GM19035 (cell line): Measurements from ENCODE around the gene GALNS.
A peak's percentile ranks its signal among the peaks of the same experiment; 100 is the strongest.
"Not testable (repeated sequence)": the region's sequence is repeated elsewhere in the genome, so short reads cannot be mapped to it uniquely, and the experiment has no call there.

Experiments used
- ATAC-seq: cut with Tn5 transposase; IDR thresholded peaks from one replicate; pipeline ENCODE4 v1.9.1; 2021; ENCODE audit not compliant: unreplicated experiment

GALNS gene, protein sequence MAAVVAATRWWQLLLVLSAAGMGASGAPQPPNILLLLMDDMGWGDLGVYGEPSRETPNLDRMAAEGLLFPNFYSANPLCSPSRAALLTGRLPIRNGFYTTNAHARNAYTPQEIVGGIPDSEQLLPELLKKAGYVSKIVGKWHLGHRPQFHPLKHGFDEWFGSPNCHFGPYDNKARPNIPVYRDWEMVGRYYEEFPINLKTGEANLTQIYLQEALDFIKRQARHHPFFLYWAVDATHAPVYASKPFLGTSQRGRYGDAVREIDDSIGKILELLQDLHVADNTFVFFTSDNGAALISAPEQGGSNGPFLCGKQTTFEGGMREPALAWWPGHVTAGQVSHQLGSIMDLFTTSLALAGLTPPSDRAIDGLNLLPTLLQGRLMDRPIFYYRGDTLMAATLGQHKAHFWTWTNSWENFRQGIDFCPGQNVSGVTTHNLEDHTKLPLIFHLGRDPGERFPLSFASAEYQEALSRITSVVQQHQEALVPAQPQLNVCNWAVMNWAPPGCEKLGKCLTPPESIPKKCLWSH

DNA sequence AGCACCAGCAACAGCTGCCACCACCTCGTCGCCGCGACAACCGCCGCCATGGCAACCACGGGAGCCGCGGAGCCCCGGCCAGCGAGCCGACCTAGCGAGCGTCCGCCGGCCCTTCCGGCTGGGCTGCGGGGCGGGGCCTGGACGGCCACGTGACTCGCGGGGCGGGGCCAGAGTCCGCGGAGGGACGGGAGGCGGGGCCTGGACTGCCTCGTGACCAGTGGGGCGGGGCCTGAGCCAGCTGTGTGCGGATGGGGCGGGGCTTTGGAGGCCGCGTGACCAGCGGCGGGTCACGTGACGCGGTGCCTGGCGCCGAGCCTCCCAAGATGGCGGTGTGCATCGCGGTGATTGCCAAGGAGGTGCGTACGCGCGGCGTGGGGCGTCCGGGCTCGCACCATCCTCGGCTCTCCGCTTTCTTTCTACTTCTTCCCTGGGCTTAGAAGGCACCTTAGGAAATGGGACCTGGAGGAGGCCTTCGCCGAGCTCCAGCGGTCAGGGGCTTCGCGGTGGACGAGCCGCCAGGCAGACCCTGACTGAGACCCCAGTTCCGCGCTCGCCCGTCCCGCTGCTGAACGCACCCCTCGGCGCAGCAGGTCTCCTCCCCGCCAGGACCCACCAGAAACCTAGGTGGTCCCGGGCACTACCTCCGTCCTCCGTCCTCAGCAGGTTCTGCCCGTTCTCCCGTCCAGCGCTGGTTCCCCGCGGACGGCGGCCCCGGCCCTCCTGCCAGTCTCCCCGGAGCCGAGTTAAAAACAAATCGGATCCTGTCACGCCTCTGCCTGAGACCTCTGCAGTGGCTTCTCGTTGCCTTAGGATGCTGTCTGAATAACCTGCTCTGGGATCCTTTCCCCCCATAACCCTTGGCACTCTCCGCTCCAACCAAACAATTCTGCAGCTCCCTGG is at the start of gene GALNS, which contains the start of gene TRAPPC2L:
Gene GALNS (minus strand): TSS at position 120 of the 900 bp plus-strand sequence. CDS start 70 bp downstream, at position 50.
Gene TRAPPC2L (plus strand): TSS at position 300 of the 900 bp plus-strand sequence. CDS start 24 bp downstream, at position 324.
- peak; percentile 86 for ATAC-seq

DNA sequence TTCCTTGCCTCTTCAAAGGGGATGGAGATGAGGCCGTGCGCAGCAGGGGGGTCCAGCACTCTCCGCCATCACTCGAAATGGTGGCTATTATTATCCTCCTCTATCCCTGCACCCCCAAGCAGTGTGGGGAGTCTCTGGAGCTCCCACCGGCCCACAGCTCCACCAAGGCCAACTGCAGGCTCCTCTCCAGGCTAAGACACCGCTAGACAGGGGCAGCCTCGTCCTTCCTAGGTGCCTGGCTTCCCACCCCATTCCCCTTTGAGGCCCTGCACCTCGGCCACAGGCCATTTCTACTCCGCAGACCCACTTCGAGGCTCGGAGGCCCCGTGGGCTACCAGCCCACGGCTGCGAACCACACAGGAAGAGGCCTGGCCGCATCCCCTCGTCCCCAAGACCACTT is 49.3 kb upstream of the GALNS start:
- ATAC-seq: no peak

DNA sequence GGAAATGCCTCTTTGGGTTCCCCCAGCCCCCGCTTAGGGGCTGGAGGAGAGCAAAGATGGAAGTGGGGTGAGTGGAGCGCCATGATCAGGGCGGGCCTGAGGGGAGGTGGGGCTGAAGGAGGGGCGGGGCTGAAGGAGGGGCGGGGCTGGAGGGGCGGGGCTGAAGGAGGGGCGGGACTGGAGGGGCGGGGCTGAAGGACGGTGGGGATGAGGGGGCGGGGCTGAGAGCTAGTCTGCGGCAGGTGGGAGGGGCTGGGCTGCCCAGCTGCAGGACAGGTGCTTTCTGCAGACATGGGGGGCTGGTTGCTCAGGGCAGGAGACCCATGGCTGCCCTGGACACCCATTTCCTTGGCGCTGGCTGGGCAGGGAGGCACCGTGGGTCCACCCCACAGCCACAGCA is 48.8 kb upstream of the GALNS start:
- no peak for ATAC-seq

DNA sequence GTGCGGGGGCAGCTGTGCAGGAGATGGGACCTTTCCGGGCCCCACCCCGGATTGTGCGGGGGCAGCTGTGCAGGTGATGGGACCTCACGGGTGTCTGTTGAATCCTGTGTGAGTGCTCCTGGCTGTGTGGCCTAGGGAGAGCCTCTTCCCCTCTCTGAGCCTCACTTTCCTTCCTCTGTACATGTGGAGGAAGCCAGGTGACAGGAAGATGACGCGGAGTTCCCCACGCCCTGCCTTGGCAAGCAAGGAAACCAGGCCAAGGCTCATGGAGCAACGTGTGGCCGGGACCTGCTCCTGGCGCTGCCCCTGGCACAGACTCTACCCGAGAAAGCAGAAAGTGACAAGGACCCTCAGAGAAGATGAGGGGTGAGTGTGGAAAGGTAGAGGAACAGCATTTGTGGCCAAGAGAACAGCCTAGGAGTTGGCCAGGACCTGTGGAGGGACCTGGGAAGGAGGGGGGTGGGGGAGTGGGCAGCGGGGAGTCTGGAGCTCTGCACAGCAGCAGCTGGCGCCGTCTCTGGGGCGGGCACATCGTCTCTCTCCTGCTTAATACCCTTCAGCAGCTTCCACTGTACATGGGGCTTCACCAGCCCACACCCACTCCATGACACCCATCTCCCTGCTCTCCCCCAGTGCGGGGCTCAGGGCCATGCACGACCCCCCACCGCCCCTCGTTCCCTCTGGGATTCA is 48.1 kb upstream of the GALNS start:
- no peak for ATAC-seq

DNA sequence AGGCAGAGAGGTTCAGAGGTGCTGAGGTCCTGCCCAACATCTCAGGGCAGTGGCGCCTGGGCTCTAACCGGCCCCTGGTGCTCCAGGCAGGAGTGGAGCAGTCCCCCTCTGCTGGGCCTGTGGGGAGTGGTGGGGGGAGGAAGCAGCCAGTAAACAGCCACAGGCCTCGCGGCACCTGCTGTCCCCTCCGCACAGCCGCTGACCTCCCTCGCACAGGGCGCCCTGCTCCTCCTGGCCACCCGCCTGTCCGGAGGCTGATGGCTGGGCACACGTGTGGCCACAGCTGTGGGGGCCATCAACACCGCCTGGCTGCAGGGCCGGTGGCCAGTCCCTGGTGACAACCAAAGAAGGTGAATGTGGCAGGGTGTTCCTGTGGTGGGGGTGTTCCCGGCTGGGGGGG is 46.5 kb upstream of the GALNS start:
- ATAC-seq: no peak

DNA sequence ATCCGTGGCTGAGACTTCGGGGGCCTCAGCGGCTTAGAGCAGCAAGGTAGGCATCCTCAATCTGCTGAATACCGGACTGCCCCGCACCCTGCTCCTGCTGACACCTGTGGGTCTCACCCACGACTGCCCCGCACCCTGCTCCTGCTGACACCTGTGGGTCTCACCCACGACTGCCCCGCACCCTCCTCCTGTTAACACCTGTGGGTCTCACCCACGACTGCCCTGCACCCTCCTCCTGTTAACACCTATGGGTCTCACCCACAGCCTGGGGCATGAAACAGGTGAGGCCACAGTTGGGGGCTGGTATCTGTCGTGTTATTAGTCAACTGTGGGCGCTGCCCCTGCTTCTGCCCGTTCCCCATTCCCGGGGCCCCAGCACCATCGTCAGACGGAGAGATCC is 46.0 kb upstream of the GALNS start:
- no peak for ATAC-seq

DNA sequence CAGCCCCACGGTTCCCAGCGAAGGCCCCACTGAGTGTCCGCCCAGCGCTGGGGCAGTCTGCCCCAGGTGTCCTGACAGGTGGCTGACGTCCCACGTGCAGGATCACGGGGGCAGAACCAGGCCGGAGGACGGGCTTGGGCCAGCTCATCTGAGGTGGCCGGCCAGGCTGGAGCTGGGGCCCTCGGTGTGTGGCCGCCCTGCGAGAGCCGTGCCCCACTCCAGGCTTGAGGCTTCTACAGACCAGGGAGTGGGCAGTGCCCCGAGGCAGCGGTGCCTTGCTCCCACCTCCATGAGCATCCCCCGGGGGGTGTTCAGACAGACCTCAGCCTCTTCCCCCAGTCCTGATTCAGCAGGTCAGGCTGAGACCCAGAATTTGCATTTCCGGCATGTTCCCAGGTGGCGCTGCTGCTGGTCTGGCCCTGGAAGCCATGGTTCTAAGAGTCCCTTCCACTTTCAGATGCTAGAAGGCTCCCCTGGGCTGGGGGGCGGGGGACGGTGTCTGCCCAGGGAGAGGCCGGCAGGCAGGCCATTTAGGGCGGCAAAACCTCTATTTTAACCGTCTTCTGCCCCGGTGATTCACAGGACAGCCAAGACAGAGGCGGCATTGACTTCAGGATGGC is 45.1 kb upstream of the GALNS start:
- ATAC-seq: no peak

DNA sequence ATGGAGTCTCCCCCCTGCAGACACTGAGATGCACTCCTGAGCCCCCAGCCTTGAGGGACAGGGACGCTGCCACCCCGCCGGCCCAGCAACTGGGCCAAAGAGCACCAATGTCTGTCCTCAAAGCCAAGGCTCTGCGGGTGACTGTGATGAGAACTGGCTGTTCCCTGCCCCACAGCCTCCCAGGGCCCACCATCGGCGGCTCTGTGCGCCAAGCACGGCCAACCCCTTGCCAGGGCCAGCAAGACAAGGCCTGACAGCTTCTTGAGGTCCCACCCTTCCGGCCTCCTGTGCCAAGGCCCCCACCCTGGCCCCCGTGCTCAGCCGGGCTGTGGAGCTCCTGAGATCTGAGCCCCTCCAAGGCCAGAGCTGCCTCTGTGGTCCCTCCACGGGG is 43.9 kb upstream of the GALNS start:
- no peak for ATAC-seq

DNA sequence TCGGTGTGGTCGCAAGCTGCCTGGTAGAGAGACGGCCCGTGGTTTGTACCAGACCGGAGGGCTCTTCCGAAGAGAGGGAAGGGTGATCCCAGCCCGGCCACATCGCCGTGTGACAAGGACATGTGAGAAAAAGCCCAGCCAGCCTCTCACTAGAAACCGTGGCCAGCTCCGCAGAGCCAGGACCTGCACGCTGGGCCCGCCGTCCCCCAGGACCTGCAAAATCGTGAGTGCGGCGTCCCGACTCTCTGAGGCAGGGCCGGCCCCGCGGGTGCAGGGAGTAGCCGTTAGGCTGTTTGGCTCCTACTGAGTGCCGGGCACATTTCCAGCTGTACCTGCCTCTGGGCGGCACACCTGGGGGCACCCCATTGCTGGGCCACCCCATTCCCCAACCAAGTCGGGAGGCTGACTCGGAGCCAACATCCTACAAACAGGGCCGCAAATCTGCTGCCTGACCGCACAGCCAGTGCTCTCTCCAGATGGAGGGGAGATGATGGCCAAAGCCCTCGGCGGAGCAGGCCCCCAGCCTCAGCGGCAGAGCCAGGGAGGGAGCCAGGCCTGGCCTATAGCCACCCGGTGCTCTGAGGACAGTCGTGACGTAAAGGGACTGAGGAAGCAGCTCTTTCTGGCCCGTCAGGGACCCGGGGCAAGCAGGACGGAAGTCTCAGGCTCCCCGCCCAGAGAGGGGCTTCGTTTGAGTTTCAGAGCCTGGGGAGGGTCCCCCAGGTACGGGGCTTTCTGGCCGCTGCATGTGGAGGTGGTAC is 43.3 kb upstream of the GALNS start:
- ATAC-seq: no peak

DNA sequence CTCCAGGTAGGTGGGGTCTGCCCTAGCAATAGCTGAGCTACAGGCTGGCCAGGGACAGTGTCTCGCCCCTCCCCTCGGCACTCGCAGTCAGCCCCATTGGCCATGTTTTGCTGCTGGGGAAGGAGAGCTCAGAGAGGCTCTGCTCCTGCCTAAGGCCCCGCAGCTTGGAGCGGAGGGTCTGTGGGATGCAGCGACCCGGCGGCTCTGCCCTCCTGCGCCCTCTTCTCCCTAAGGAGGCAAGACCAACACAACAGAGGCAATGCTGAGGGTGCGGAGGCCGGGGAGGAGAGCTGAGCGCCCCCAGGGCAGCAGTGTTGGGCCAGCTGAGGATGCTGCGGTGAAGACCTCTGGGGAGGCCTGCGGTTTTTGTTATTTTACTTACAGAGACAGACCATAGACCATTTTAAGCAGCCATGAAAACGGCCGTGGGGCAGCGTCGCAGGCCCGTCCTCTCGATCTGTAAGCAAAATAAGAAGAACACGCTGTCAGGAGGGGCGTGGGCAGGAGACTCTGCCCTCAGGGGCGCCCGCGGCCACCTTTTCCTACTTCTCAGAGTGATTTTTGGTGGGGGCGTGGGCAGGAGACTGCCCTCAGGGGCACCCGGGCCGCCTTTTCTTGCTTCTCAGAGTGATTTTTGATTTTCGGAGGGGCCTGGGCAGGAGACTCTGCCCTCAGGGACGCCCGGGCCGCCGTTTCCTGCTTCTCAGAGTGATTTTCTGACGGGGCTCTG is 41.1 kb upstream of the GALNS start:
- ATAC-seq: no peak

DNA sequence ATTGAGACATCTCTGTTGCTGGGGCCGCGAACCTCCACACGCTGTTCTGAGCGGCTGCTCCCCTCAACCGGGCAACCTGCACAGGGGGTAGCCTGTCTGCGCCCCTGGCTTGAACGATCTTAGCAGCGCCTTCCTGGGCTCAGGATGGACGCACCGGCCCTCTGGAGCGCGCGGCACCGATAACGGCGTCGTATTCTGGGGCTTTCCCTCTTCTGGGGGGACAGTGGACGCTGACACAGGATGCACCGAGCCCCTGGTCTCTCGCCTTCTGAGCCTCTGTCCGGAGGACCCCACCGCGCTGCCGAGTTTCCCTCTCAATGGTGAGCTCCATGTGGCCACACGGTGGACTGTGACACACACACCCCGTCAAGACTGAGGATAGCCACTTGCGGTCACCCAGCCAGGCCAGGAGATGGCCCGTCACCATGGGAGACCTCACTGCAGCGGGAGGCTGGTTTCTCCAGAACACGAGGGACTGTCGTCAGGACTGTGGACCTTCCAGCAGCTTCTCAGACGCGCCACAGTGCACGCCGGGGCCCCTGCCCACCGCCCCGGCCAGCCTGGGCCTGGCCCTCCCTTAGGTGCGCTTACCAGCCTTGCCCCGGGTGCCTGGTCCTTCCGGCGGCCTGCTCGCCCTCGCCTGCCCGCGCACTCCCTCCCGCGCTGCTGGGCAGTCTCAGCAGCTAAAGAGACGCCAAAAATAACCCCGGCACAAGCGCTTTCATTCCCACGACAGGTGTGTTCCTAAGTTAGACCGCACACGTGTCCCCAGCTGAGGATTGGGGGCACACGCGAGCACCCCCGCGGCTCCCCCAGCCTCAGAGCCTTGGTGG is 39.7 kb upstream of the GALNS start:
- no peak for ATAC-seq

DNA sequence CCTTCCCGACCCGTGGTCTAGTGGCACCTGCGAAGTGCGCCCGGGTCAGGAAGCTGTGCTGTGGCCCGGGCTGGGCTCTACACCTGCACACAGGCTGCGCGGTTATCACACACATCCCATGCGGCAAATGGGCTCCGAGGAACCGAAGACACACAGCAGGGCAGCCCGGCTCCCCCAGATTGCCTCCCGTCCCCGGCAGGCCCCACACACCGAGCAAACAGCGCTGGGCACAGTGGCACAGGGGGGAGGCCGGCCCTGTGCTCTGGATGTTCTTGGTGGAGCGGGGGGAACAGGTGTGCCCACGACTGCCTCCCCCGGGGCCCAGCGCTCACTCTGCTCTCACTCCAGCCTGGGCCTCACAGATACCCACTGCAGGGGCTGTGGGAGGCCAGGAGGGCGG is 38.6 kb upstream of the GALNS start:
- no peak for ATAC-seq

DNA sequence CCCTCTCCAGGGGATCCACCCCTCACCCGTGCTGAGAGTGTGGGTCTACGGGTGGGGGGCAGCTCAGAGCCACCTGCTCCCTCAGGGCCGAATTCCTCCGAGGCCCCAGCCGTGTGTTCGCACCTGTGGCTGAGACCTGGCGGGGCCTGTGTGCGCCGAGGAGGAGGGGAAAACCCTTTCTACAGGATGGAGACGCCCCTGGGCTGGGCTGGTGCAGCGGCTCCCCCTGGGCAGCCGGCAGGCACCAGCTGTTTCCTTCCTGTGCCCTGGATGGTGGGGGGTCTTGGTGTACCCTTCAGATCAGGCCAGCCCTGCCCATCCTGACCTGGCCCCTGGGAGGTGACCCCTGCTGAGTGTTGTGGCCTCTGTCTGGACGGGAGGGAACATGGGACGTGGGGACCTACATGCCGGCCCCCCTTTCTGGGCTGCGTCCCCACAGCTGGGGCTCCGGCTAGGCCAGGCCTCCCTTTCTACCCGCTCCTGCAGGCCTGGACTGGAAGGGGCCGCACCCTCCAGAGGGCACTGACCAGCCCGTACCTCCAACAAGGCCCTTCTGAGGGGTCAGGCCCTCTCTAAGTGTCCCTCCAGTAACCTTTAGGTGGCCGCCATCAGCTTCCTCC is 38.0 kb upstream of the GALNS start:
- ATAC-seq: no peak

DNA sequence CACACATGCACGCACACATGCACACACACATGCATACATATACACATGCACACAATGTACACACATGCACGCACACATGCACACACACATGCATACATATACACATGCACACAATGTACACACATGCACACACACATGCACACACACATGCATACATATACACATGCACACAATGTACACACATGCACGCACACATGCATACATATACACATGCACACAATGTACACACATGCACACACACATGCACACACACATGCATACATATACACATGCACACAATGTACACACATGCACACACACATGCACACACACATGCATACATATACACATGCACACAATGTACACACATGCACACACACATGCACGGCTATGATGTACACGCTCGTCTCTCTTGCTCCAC is 37.5 kb upstream of the GALNS start:
- ATAC-seq: not testable (repeated sequence)

DNA sequence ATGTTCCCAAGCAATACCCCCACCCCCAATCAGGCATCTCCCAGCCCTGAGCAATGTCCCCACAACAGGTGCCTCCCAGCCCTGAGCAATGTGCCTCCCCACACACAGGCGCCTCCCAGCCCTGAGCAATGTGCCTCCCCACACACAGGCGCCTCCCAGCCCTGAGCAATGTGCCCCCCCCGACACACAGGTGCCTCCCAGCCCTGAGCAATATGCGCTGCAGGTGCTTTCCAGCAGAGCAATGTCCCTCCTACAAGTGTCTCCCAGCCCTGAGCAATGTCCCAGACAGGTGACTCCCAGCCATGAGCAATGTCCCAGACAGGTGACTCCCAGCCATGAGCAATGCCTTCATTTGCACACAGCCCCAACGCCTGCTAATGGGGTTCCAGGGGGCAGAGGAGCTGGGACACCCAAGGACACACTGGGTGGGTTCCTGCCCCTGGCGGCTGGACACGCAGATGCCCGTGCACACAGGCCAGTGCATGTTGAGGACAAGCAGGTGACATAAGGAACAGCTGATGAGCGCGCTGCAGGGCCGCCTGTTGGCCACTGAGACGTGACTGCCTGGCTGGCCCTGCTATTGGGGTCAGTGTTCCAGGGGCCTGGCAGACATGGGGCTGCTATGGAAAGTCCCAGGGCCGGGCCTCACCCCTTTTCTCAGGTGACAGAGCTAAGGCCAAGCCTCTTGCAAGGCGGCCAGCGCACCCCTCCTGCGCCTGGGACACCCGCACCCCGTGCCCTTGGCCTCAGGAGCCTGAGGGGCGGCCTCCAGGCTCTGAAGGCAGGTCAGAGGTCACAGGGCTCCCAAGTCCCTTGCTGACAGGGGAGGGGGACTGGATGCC is 36.6 kb upstream of the GALNS start:
- no peak for ATAC-seq

DNA sequence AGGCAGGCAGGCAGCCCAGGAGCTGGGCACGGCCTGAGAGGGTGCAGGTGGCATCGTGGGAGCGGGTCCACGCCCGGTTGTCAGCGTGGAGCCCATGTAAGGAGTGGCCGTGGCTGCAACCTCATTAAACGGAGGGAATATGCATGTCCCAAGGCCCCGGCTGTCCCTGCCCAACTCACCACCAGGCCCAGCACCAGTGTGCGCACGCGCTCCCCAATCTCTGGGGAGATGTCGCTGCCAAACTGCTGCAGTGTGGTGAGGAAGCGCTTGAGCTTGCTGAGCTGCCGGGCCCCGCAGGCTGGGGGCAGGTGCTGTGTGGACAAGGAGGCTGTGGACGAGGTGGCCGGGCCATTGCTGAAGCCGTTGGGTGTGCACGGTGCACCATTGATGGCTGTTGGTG is 35.3 kb upstream of the GALNS start:
- ATAC-seq: no peak

DNA sequence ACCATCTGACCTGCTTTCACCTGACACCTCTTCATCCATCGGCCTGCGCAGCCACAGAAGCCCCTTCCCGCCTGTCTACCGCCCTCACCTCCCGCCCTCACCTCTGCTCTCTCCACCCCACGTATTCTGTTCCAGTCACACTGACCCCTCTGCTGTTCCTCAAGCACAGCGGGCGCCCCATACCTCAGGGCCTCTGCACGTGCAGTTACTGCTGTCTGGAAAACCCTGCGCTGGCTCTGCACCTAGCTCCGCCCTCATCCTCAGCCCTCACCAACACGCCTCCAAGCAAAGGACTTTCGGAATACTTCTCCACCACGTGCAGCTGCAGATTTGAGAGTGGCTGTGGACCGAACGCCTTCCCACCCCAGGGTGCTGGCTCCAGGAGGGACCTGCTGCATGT is 34.3 kb upstream of the GALNS start:
- ATAC-seq: no peak
